HEK293 (cell line): ENCODE measurements around the gene CIDEA.

Source experiments
- CTCF ChIA-PET: fragments of 350-600 bp; formaldehyde crosslinking; extraction: SDS; loops from one replicate; lab custom pipeline; 2021; ENCODE audit warnings: antibody characterized with exemption; lab: Yijun Ruan, JAX
- POLR2A ChIA-PET: fragments of 300-600 bp; formaldehyde crosslinking; extraction: SDS; loops from one replicate; lab custom pipeline; 2020; ENCODE audit warnings: antibody characterized with exemption, inconsistent platforms; lab: Yijun Ruan, JAX
- H3K27ac ChIP-seq: fragments of 200-500 bp; sonication (Bioruptor generic); 2 replicates; pipeline ENCODE4 v1.5.1; 2014; ENCODE audit warnings: low read depth, low read length, control low read depth, inconsistent platforms; ENCODE audit errors: extremely low read depth
- H3K36me3 ChIP-seq, 2 experiments: fragments of 200-500 bp in 1 of 2; sonication (Bioruptor generic) in 1 of 2; 1 replicate in 1 of 2; 2 replicates in 1 of 2; pipeline ENCODE4 v1.5.1; 2014 to 2017; ENCODE audit warnings: inconsistent platforms in 2 of 2, low read length in 2 of 2; ENCODE audit not compliant: control insufficient read depth in 2 of 2, insufficient read depth in 1 of 2
- H3K4me1 ChIP-seq: fragments of 200-500 bp; sonication (Bioruptor generic); 2 replicates; pipeline ENCODE4 v1.5.1; 2014; ENCODE audit warnings: mild to moderate bottlenecking, low read length, inconsistent platforms; ENCODE audit not compliant: control insufficient read depth, insufficient read depth
- H3K4me3 ChIP-seq: 2 replicates; pipeline ENCODE4 v1.5.1; 2011; ENCODE audit warnings: low read depth, mild to moderate bottlenecking, control low read depth, low read length, moderate library complexity
- H3K9me3 ChIP-seq: fragments of 200-500 bp; sonication (Bioruptor generic); 2 replicates; pipeline ENCODE4 v1.5.1; 2014; ENCODE audit warnings: low read depth, low read length, inconsistent platforms; ENCODE audit not compliant: control insufficient read depth, insufficient read depth
- HOXC10 ChIP-seq: sonication (generic); formaldehyde crosslinking; IDR thresholded peaks from 2 replicates; pipeline ENCODE4 v1.8.1; 2023; ENCODE audit warnings: mild to moderate bottlenecking, missing genetic modification reagents
- HOXD13 ChIP-seq: sonication (generic); formaldehyde crosslinking; IDR thresholded peaks from 2 replicates; pipeline ENCODE4 v1.8.0; 2022; ENCODE audit warnings: missing genetic modification reagents, borderline replicate concordance
- PRDM1 ChIP-seq: fragments of 450-650 bp; formaldehyde crosslinking; IDR thresholded peaks from 2 replicates; pipeline ENCODE4; 2016; ENCODE audit warnings: missing biosample characterization, missing genetic modification characterization
- SALL2 ChIP-seq: fragments of 450-650 bp; formaldehyde crosslinking; IDR thresholded peaks from 2 replicates; pipeline ENCODE4 v1.5.0; 2017; ENCODE audit warnings: missing biosample characterization, mild to moderate bottlenecking, missing genetic modification characterization, borderline replicate concordance
- TRIM28 ChIP-seq: IDR thresholded peaks from 2 replicates; pipeline ENCODE4 v1.6.1; 2011; ENCODE audit warnings: low read length, control low read depth, borderline replicate concordance
- ZFP41 ChIP-seq: fragments of 450-650 bp; formaldehyde crosslinking; IDR thresholded peaks from 2 replicates; pipeline ENCODE4 v1.5.1; 2016; ENCODE audit warnings: missing biosample characterization, missing genetic modification characterization, borderline replicate concordance
- ZNF10 ChIP-seq: fragments of 450-650 bp; formaldehyde crosslinking; IDR thresholded peaks from 2 replicates; pipeline ENCODE4 v1.5.1; 2017; ENCODE audit warnings: missing biosample characterization, missing genetic modification characterization
- ZNF146 ChIP-seq: fragments of 450-650 bp; formaldehyde crosslinking; IDR thresholded peaks from 2 replicates; pipeline ENCODE4 v1.5.1; 2016; ENCODE audit warnings: missing biosample characterization, missing genetic modification characterization
- ZNF302 ChIP-seq: fragments of 450-650 bp; formaldehyde crosslinking; IDR thresholded peaks from 2 replicates; pipeline ENCODE4 v1.5.1; 2016; ENCODE audit warnings: missing biosample characterization, missing genetic modification characterization, low read depth
- ZNF37A ChIP-seq: fragments of 450-650 bp; IDR thresholded peaks from 2 replicates; pipeline ENCODE4 v1.5.1; 2018; ENCODE audit warnings: missing biosample characterization, missing genetic modification characterization
- ZNF394 ChIP-seq: fragments of 450-650 bp; formaldehyde crosslinking; IDR thresholded peaks from 2 replicates; pipeline ENCODE4 v1.5.1; 2016; ENCODE audit warnings: missing biosample characterization, missing genetic modification characterization, mild to moderate bottlenecking, moderate library complexity, borderline replicate concordance
- ZNF404 ChIP-seq: fragments of 450-650 bp; formaldehyde crosslinking; IDR thresholded peaks from 2 replicates; pipeline ENCODE4 v1.5.1; 2017; ENCODE audit warnings: missing biosample characterization, missing genetic modification characterization
- ZNF48 ChIP-seq: fragments of 450-650 bp; formaldehyde crosslinking; IDR thresholded peaks from 2 replicates; pipeline ENCODE4 v1.5.1; 2016; ENCODE audit warnings: missing biosample characterization, missing genetic modification characterization
- ZNF510 ChIP-seq: fragments of 450-650 bp; formaldehyde crosslinking; IDR thresholded peaks from 2 replicates; pipeline ENCODE4 v1.5.1; 2018; ENCODE audit warnings: mild to moderate bottlenecking, missing genetic modification characterization, missing biosample characterization; ENCODE audit not compliant: insufficient replicate concordance
- ZNF521 ChIP-seq: fragments of 450-650 bp; formaldehyde crosslinking; IDR thresholded peaks from 2 replicates; pipeline ENCODE4 v1.5.1; 2017; ENCODE audit warnings: missing biosample characterization, mild to moderate bottlenecking, missing genetic modification characterization
- ZNF654 ChIP-seq: fragments of 450-650 bp; formaldehyde crosslinking; IDR thresholded peaks from 2 replicates; pipeline ENCODE4 v1.5.1; 2016; ENCODE audit warnings: low read depth, missing biosample characterization, missing genetic modification characterization
- ZSCAN23 ChIP-seq: fragments of 450-650 bp; formaldehyde crosslinking; IDR thresholded peaks from 2 replicates; pipeline ENCODE4 v1.5.1; 2016; ENCODE audit warnings: missing biosample characterization, missing genetic modification characterization
- TF ChIP-seq, protein P1 (sequence below): fragments of 450-650 bp; formaldehyde crosslinking; IDR thresholded peaks from 2 replicates; pipeline ENCODE4 v1.5.1; 2016; ENCODE audit warnings: missing biosample characterization, missing genetic modification characterization
- TF ChIP-seq, protein P2 (sequence below): fragments of 450-650 bp; formaldehyde crosslinking; IDR thresholded peaks from 2 replicates; pipeline ENCODE4 v1.5.1; 2016; ENCODE audit warnings: missing biosample characterization, missing genetic modification characterization

Gene CIDEA

DNA sequence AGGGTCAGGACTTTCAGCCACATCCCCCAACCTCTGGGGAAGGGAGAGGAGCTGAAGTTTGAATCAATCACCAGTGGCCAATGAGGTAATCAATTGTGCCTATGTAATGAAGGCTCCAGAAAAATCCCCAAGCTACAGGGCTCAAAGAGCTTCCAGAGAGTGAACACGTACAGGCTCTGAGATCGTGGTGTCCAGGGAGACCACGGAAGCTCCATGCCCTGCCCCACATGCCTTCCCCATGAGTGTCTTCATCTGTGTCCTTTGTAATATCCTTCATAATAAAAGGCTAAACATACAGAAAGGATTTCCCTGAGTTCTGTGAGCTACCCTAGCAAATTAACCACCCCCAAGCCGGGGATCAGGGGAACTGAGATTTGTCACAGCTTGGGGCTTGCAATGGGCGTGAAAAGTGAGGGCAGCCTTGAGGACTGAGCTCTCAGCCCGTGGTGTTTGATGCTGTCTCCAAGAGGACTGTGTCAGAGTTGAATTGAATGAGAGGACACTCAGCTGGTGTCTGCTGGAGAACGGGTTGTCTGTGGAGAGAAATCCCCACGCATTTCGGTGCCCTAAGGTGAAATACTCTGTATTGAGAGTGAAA is 28.4 kb downstream of the CIDEA start (continued):
- TF ChIP-seq, protein P1, sequence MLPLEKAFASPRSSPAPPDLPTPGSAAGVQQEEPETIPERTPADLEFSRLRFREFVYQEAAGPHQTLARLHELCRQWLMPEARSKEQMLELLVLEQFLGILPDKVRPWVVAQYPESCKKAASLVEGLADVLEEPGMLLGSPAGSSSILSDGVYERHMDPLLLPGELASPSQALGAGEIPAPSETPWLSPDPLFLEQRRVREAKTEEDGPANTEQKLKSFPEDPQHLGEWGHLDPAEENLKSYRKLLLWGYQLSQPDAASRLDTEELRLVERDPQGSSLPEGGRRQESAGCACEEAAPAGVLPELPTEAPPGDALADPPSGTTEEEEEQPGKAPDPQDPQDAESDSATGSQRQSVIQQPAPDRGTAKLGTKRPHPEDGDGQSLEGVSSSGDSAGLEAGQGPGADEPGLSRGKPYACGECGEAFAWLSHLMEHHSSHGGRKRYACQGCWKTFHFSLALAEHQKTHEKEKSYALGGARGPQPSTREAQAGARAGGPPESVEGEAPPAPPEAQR (tag by site-specific recombination), result no peak
- TF ChIP-seq PRDM1 (no peak), ZFP41 (tag by site-specific recombination) (no peak)

DNA sequence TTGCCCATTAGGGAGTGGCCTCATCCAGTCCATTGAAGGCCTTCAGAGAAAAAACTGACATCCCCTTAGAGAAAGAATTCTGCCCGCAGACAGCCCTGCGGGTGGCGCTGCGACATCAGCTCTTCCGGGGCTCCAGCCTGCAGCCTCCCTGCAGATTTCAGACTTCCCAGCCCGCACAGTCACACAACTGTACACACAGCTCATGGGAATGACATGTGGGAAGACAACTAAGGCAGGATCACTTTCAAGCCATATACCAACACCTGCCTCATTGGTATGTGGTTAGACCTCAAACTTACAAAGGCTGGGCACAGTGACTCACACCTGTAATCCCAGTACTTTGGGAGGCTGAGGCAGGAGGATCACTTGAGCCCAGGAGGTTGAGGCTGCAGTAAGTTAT is 29.1 kb downstream of the CIDEA start:
- CTCF ChIA-PET, result interaction anchor here (0.6 to 4.1 kb wide), 12 partner anchors 8 to 380 kb away, joined by 3 to 40 read pairs (median 4); no protein-coding TSS in a partner anchor

DNA sequence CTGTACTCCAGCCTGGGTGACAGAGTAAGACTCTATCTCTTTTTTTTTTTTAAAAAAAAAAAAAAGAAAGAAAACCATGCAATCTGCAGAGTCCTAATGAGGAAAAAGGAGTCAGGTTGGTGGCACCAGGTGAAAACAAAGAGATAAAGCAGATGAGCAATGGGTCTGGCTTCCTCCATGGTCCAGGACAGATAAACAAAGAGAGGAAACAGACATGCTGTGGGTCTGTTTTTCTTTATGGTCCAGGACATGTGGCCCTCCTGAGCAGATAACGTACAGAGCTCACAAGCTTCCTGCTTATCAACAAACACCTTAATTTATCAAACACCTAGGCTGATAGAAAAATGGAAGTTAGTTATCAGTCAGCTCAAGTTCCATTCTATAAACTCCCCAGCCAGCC is 29.5 kb downstream of the CIDEA start:
- H3K9me3 ChIP-seq, result no peaks in the 10 kb centered on the region
- H3K4me3 ChIP-seq, result no peak overlapping the region
- POLR2A ChIA-PET, result interaction anchor here (1.0 kb wide), 1 partner anchor 12 kb away, joined by 3 read pairs; no protein-coding TSS in a partner anchor
- CTCF ChIA-PET, result interaction anchor here (0.7 to 4.1 kb wide), 13 partner anchors 9 to 135 kb away, joined by 3 to 40 read pairs (median 4); no protein-coding TSS in a partner anchor
- no peaks in the 10 kb centered on the region for H3K4me1 ChIP-seq
- H3K36me3 ChIP-seq, result no peaks in the 10 kb centered on the region
- TF ChIP-seq ZNF404 (no peak), ZNF521 (tag by site-specific recombination) (no peak), ZNF302 (tag by site-specific recombination) (no peak), SALL2 (tag by site-specific recombination) (no peak), ZNF146 (tag by site-specific recombination) (no peak), ZNF394 (no peak), ZSCAN23 (tag by site-specific recombination) (no peak), ZNF10 (tag by site-specific recombination) (no peak), ZNF654 (tag by site-specific recombination) (no peak), ZNF510 (tag by site-specific recombination) (no peak), HOXC10 (no peak)
- TF ChIP-seq, all 188 proteins: peak for 0
- H3K27ac ChIP-seq, result no peak overlapping the region

More for the DNA sequence above, 29.1 kb downstream of the CIDEA start:
- no peaks in the 10 kb centered on the region for H3K36me3 ChIP-seq
- POLR2A ChIA-PET, result interaction anchor here (1.1 kb wide), 2 partner anchors 25 to 94 kb away, joined by 3 to 5 read pairs; partner anchors contain the start of genes AFG3L2 and TUBB6
- TF ChIP-seq ZNF48 (no peak), HOXD13 (no peak), ZNF37A (no peak), ZNF654 (tag by site-specific recombination) (peak; percentile 38), TRIM28 (no peak)
- TF ChIP-seq, protein P2, sequence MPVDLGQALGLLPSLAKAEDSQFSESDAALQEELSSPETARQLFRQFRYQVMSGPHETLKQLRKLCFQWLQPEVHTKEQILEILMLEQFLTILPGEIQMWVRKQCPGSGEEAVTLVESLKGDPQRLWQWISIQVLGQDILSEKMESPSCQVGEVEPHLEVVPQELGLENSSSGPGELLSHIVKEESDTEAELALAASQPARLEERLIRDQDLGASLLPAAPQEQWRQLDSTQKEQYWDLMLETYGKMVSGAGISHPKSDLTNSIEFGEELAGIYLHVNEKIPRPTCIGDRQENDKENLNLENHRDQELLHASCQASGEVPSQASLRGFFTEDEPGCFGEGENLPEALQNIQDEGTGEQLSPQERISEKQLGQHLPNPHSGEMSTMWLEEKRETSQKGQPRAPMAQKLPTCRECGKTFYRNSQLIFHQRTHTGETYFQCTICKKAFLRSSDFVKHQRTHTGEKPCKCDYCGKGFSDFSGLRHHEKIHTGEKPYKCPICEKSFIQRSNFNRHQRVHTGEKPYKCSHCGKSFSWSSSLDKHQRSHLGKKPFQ (tag by site-specific recombination), result no peak
- H3K4me1 ChIP-seq, result no peaks in the 10 kb centered on the region
- H3K4me3 ChIP-seq, result no peak overlapping the region
- H3K9me3 ChIP-seq, result no peaks in the 10 kb centered on the region
- no peak overlapping the region for H3K27ac ChIP-seq
